ENCODE results near the gene CRYBA1.

- no peak for TF ChIP-seq POLR2A (IDR thresholded peaks at IDR 0.05)
- TF ChIP-seq, protein P1, sequence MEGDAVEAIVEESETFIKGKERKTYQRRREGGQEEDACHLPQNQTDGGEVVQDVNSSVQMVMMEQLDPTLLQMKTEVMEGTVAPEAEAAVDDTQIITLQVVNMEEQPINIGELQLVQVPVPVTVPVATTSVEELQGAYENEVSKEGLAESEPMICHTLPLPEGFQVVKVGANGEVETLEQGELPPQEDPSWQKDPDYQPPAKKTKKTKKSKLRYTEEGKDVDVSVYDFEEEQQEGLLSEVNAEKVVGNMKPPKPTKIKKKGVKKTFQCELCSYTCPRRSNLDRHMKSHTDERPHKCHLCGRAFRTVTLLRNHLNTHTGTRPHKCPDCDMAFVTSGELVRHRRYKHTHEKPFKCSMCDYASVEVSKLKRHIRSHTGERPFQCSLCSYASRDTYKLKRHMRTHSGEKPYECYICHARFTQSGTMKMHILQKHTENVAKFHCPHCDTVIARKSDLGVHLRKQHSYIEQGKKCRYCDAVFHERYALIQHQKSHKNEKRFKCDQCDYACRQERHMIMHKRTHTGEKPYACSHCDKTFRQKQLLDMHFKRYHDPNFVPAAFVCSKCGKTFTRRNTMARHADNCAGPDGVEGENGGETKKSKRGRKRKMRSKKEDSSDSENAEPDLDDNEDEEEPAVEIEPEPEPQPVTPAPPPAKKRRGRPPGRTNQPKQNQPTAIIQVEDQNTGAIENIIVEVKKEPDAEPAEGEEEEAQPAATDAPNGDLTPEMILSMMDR (IDR thresholded peaks at IDR 0.05): no peak
These were observed 30.9 kb upstream of the CRYBA1 start for GRCh38 chr17:29215717-29216116.
